CD4-positive, alpha-beta memory T cell (primary cell): Measurements from ENCODE around the gene FREM2. TPM values are rescaled to one million over a fixed set of nuclear protein-coding genes. Genes with fewer than 3 reads are reported as not detected.

ENCODE experiments used
- CTCF ChIA-PET: fragments of 350-600 bp; sonication (Branson Sonifier 250); formaldehyde crosslinking; loops from one replicate; lab custom pipeline; 2021; ENCODE audit warnings: inconsistent platforms; ENCODE audit not compliant: partially characterized antibody; lab: Charles Lee
- POLR2A ChIA-PET: fragments of 350-600 bp; sonication (Branson Sonifier 250); formaldehyde crosslinking; loops from one replicate; lab custom pipeline; 2021; ENCODE audit not compliant: partially characterized antibody; lab: Charles Lee
- DNase-seq, 5 donors: peaks; one replicate each; pipeline versions ENCODE4 v3.0.0 to v3.0.0-alpha.2; 2020 to 2022; ENCODE audit warnings: mixed read lengths in 1 of 5
- H3K27ac ChIP-seq: one replicate; pipeline ENCODE4 v1.7.0; 2013; ENCODE audit warnings: low read depth, low read length
- H3K27me3 ChIP-seq: 2 replicates; pipeline ENCODE4 v1.7.0; 2013; ENCODE audit warnings: mild to moderate bottlenecking, low read length, moderate library complexity; ENCODE audit not compliant: insufficient read depth
- H3K36me3 ChIP-seq: 2 replicates; pipeline ENCODE4 v1.7.0; 2013; ENCODE audit warnings: mild to moderate bottlenecking, low read length, moderate library complexity; ENCODE audit not compliant: insufficient read depth
- H3K4me1 ChIP-seq: 2 replicates; pipeline ENCODE4 v1.7.0; 2013; ENCODE audit warnings: mild to moderate bottlenecking, low read length, moderate library complexity; ENCODE audit not compliant: insufficient read depth
- H3K4me3 ChIP-seq, 2 donors: one replicate each; pipeline ENCODE4 v1.7.0; 2013; ENCODE audit warnings: low read length in 2 of 2, mild to moderate bottlenecking in 1 of 2
- H3K9me3 ChIP-seq, 2 donors: one replicate each; pipeline ENCODE4 v1.7.0; 2013; ENCODE audit warnings: low read length in 2 of 2, control low read depth in 1 of 2; ENCODE audit not compliant: control insufficient read depth in 1 of 2
- H3K27ac Mint-ChIP-seq, 7 donors: one replicate each; pipeline ENCODE4 v1.8.0; 2020 to 2021; ENCODE audit warnings: mixed read lengths in 7 of 7, mild to moderate bottlenecking in 6 of 7, inconsistent platforms in 3 of 7, moderate library complexity in 3 of 7
- H3K27me3 Mint-ChIP-seq, 2 donors: one replicate each; pipeline ENCODE4 v1.8.0; 2020 to 2021; ENCODE audit warnings: mixed read lengths in 2 of 2
- H3K36me3 Mint-ChIP-seq, 2 donors: one replicate each; pipeline ENCODE4 v1.8.0; 2020 to 2021; ENCODE audit warnings: mixed read lengths in 2 of 2, inconsistent platforms in 1 of 2, mild to moderate bottlenecking in 1 of 2
- H3K4me1 Mint-ChIP-seq, 4 donors: one replicate each; pipeline ENCODE4 v1.8.0; 2020 to 2021; ENCODE audit warnings: mixed read lengths in 4 of 4, mild to moderate bottlenecking in 1 of 4
- H3K4me3 Mint-ChIP-seq, 8 donors: one replicate each; pipeline ENCODE4 v1.8.0; 2020 to 2021; ENCODE audit warnings: mixed read lengths in 8 of 8, mild to moderate bottlenecking in 7 of 8, moderate library complexity in 6 of 8, inconsistent platforms in 3 of 8
- H3K9me3 Mint-ChIP-seq, 8 donors: one replicate each; pipeline ENCODE4 v1.8.0; 2020 to 2021; ENCODE audit warnings: mixed read lengths in 8 of 8, mild to moderate bottlenecking in 5 of 8, inconsistent platforms in 3 of 8, moderate library complexity in 1 of 8
- intact Hi-C: fragments of 100-400 bp; cut with micrococcal nuclease; formaldehyde crosslinking; loops from one replicate; pipeline ENCODE4 v1.15.1; 2023
- polyA plus RNA-seq, 2 donors: library from polyadenylated mRNA; unstranded; fragments of 300-500 nt; fragmentation: Illumina TruSeq; gene quantifications; one replicate each; pipeline ENCODE4 v1.2.3, GENCODE V29; 2021
- total RNA-seq, 2 experiments: library from RNA; stranded (reverse); gene quantifications; one replicate each; pipeline ENCODE4 v1.2.3, GENCODE V29; 2021

Gene FREM2
- total and polyA plus RNA-seq, 4 experiments from 2014 or later: not detected

DNA sequence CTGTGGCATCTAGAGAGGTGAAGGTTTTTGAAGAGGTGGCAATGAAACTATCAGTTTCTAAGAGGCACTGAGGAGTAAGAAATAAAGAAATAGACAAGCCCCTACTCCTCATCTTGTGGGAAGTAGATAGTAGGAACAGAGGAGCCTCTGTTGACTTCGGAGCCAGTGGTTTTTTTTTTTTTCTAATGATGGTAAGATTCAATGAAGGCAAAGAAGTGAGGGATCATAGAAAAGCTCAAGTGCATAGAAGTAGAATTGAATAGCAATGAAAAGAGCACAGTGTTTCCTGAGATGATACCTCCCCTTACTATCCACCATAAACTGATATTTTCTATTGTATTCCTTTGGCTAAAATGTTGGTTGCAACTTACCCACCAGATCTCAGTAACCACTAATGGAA lies 46.3 kb downstream of the FREM2 start:
- H3K36me3 ChIP-seq: no peaks in the 10 kb centered on the region
- no peaks in the 10 kb centered on the region for H3K36me3 Mint-ChIP-seq
- H3K27ac ChIP-seq: no peak overlapping the region
- intact Hi-C loops: no loop called here
- H3K4me3 Mint-ChIP-seq: no peak overlapping the region
- no peaks in the 10 kb centered on the region for H3K9me3 Mint-ChIP-seq
- no peak for DNase-seq
- POLR2A ChIA-PET: no interaction called here
- no peaks in the 10 kb centered on the region for H3K4me1 ChIP-seq
- no peaks in the 10 kb centered on the region for H3K9me3 ChIP-seq
- no peaks in the 10 kb centered on the region for H3K4me1 Mint-ChIP-seq
- CTCF ChIA-PET: no interaction called here
- H3K4me3 ChIP-seq: no peak overlapping the region
- H3K27me3 ChIP-seq: no peaks in the 10 kb centered on the region
- peaks cover 0 to 3% of the 10 kb centered on the region in 2 donors for H3K27me3 Mint-ChIP-seq
- no peak overlapping the region for H3K27ac Mint-ChIP-seq

DNA sequence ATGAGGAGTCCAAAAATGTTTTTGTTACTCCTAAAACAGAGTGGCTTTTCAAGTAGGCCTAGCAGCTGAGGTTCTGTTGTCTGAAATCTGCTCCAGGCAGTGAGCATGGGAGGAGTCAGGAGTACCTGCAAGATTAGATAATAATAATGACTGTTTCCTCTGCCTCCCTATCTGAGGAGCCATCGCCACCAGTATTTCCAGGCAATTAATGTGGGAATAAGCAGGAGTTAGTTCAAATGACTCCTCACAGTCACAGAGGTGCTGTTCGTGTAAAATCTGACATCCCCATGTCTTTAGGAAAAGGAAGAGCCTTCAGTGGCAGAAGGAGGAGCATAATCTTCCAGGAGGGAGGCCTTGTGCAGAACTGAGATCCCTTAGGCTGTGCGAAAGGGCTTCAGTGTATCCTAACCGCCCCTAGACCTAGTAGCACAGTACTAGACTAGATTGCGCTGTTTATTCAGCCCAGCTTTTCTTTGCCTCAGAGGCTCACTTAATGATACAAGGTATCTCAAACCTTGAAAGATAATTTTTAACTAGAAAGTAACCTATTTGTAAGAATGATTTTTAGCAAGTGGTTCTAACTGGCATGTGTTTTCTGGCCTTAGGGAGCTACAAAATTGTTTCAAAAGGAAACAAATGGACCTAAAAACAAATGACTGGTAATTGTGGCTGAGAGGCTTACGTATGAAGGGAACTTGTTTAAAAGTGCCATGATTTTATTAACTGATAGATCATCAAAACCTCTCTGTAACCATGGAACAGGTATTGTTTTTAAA lies 49.0 kb downstream of the FREM2 start:
- intact Hi-C loops: no loop called here
- Mint-ChIP-seq H3K36me3 (no peaks in the 10 kb centered on the region), H3K27ac (no peak overlapping the region), H3K9me3 (no peaks in the 10 kb centered on the region), H3K4me1 (no peaks in the 10 kb centered on the region), H3K27me3 (peaks cover 0 to 2% of the 10 kb centered on the region in 2 donors), H3K4me3 (no peak overlapping the region)
- Histone ChIP-seq H3K4me1 (no peaks in the 10 kb centered on the region), H3K27me3 (no peaks in the 10 kb centered on the region), H3K9me3 (no peaks in the 10 kb centered on the region), H3K4me3 (no peak overlapping the region), H3K27ac (no peak overlapping the region), H3K36me3 (no peaks in the 10 kb centered on the region)
- ChIA-PET POLR2A (no interaction called here), CTCF (no interaction called here)
- no peak for DNase-seq

DNA sequence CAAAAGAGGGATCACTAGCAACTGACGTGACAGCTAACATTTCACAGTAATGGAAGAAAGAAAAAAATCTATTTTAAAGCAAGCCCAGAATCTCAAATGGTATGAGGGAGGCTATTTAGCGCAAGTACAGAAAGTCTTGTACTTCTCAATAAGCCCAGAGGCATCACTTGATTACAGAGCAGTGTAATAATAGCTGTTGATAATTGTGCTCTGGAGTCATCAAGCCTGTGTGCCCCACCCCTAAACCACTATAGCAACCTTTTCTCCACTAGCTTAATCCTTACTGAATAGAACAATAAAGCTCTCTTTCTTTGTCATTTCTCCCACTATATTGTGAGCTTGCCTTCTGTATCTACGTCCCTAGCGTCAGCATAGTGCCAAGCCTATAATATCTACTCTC lies 56.6 kb downstream of the FREM2 start:
- H3K4me3 Mint-ChIP-seq: no peak overlapping the region
- H3K9me3 ChIP-seq: no peaks in the 10 kb centered on the region
- no peaks in the 10 kb centered on the region for H3K4me1 ChIP-seq
- intact Hi-C loops: no loop called here
- no peak for DNase-seq
- no peaks in the 10 kb centered on the region for H3K27me3 Mint-ChIP-seq
- H3K4me1 Mint-ChIP-seq: no peaks in the 10 kb centered on the region
- no peak overlapping the region for H3K27ac Mint-ChIP-seq
- ChIA-PET CTCF (interaction anchor here (0.7 kb wide), 1 partner anchor 43 kb away, joined by 4 read pairs; no protein-coding TSS in a partner anchor), POLR2A (interaction anchor here (0.6 kb wide), 1 partner anchor 19 kb away, joined by 3 read pairs; no protein-coding TSS in a partner anchor)
- H3K27me3 ChIP-seq: no peaks in the 10 kb centered on the region
- no peaks in the 10 kb centered on the region for H3K36me3 ChIP-seq
- no peak overlapping the region for H3K27ac ChIP-seq
- no peak overlapping the region for H3K4me3 ChIP-seq
- H3K9me3 Mint-ChIP-seq: peaks cover 0 to 2% (median 0%) of the 10 kb centered on the region in 8 donors
- no peaks in the 10 kb centered on the region for H3K36me3 Mint-ChIP-seq

DNA sequence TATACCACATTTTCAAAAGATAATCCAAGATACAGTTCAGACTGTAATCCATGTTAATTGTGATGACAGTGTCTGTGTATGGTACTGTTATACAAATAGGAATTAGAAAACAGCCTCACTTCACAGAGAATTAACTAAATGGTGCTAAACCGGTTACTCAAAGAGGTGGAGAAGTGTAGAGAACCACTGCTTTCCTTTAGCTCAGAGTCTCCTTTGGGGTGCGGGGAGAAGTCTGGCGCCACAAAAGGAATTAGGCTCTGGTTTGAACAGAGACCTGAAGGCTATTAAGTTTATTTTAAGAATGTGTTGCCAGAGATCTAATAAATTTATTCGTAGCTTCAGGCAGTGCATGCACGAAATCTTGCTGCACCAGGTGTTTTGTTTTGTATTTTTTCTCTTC lies 65.8 kb downstream of the FREM2 start:
- no peaks in the 10 kb centered on the region for H3K36me3 Mint-ChIP-seq
- no peak for DNase-seq
- peaks cover 0 to 7% of the 10 kb centered on the region in 2 donors for H3K27me3 Mint-ChIP-seq
- no peaks in the 10 kb centered on the region for H3K9me3 ChIP-seq
- H3K27me3 ChIP-seq: no peaks in the 10 kb centered on the region
- no peak overlapping the region for H3K4me3 ChIP-seq
- H3K4me1 ChIP-seq: no peaks in the 10 kb centered on the region
- no peak overlapping the region for H3K27ac ChIP-seq
- no peaks in the 10 kb centered on the region for H3K36me3 ChIP-seq
- ChIA-PET CTCF (no interaction called here), POLR2A (no interaction called here)
- intact Hi-C loops: no loop called here
- H3K4me1 Mint-ChIP-seq: no peaks in the 10 kb centered on the region
- no peak overlapping the region for H3K4me3 Mint-ChIP-seq
- no peak overlapping the region for H3K27ac Mint-ChIP-seq
- peaks cover 0 to 4% (median 0%) of the 10 kb centered on the region in 8 donors for H3K9me3 Mint-ChIP-seq

- POLR2A ChIA-PET: no interaction called here
- Histone ChIP-seq H3K4me3 (no peak overlapping the region), H3K9me3 (no peaks in the 10 kb centered on the region), H3K27me3 (no peaks in the 10 kb centered on the region), H3K27ac (no peak overlapping the region), H3K4me1 (no peaks in the 10 kb centered on the region), H3K36me3 (no peaks in the 10 kb centered on the region)
- Mint-ChIP-seq H3K9me3 (peaks cover 0 to 4% (median 0%) of the 10 kb centered on the region in 8 donors), H3K27ac (no peak overlapping the region), H3K4me1 (no peaks in the 10 kb centered on the region), H3K36me3 (no peaks in the 10 kb centered on the region), H3K4me3 (no peak overlapping the region), H3K27me3 (peaks cover 4 to 13% of the 10 kb centered on the region in 2 donors)
- no peak for DNase-seq
- intact Hi-C loops: no loop called here
- CTCF ChIA-PET: interaction anchor here (1.1 kb wide), 1 partner anchor 9 kb away, joined by 3 read pairs; no protein-coding TSS in a partner anchor
Measured at GRCh38 chr13:38753878-38754277, 67.0 kb downstream of the FREM2 start.

DNA sequence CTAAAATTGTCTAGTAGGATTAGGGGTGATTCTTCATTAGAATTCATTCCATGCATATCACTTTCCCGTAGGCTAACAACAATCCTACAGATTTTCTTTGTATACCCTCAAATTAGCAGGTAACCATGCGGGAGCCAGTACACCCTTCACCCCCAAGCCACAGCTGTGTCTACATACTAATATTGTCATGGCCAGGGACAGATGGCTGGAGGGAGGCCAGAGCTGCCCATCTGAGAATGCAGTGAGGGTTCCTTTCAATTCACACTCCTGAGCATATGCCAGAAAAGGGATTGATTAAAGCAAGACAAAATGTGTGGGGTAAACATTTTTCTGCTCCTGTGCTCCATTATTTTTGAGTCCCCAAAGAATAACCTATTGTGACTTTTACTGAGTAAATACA lies 68.9 kb downstream of the FREM2 start:
- Histone ChIP-seq H3K27ac (no peak overlapping the region), H3K4me1 (no peaks in the 10 kb centered on the region), H3K36me3 (no peaks in the 10 kb centered on the region), H3K4me3 (no peak overlapping the region), H3K27me3 (no peaks in the 10 kb centered on the region), H3K9me3 (no peaks in the 10 kb centered on the region)
- ChIA-PET CTCF (no interaction called here), POLR2A (no interaction called here)
- peaks cover 4 to 15% of the 10 kb centered on the region in 2 donors for H3K27me3 Mint-ChIP-seq
- no peaks in the 10 kb centered on the region for H3K36me3 Mint-ChIP-seq
- no peak overlapping the region for H3K27ac Mint-ChIP-seq
- H3K4me1 Mint-ChIP-seq: no peaks in the 10 kb centered on the region
- H3K4me3 Mint-ChIP-seq: no peak overlapping the region
- peaks cover 0 to 4% (median 0%) of the 10 kb centered on the region in 8 donors for H3K9me3 Mint-ChIP-seq
- intact Hi-C loops: no loop called here
- no peak for DNase-seq

DNA sequence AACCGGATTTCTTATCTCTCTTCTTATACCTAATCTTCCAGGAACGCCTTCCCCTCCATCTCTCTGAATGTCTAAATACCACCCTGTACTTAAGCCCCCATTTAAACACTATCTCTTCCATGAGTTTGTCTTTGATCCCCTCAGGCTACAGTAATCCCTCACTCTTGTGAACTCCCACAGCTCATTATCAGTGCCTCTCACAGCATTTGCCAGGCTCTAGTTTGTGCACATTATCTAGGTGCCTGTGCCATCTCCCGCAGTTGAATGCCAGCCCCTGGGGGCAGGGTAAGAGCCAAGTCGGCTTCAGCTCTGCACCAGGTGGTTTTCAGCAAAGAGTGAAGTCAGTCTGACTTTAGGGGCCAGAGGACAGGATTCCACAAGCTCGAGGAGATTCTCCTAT lies 71.4 kb downstream of the FREM2 start:
- no peak overlapping the region for H3K4me3 ChIP-seq
- H3K27ac Mint-ChIP-seq: no peak overlapping the region
- no peak overlapping the region for H3K27ac ChIP-seq
- H3K36me3 ChIP-seq: no peaks in the 10 kb centered on the region
- H3K36me3 Mint-ChIP-seq: no peaks in the 10 kb centered on the region
- no peak for DNase-seq
- peaks cover 0 to 5% (median 0%) of the 10 kb centered on the region in 8 donors for H3K9me3 Mint-ChIP-seq
- ChIA-PET CTCF (no interaction called here), POLR2A (no interaction called here)
- H3K27me3 Mint-ChIP-seq: peaks cover 4 to 19% of the 10 kb centered on the region in 2 donors
- H3K9me3 ChIP-seq: no peaks in the 10 kb centered on the region
- H3K4me3 Mint-ChIP-seq: no peak overlapping the region
- intact Hi-C loops: no loop called here
- no peaks in the 10 kb centered on the region for H3K4me1 Mint-ChIP-seq
- H3K27me3 ChIP-seq: no peaks in the 10 kb centered on the region
- no peaks in the 10 kb centered on the region for H3K4me1 ChIP-seq
